CD4-positive, alpha-beta memory T cell (primary cell): Measurements from ENCODE around the gene TLCD4. TPM values are rescaled to one million over a fixed set of nuclear protein-coding genes. Genes with fewer than 3 reads are reported as not detected.

Experiments used
- CTCF ChIA-PET: fragments of 350-600 bp; sonication (Branson Sonifier 250); formaldehyde crosslinking; loops from one replicate; lab custom pipeline; 2021; ENCODE audit warnings: inconsistent platforms; ENCODE audit not compliant: partially characterized antibody; lab: Charles Lee
- POLR2A ChIA-PET: fragments of 350-600 bp; sonication (Branson Sonifier 250); formaldehyde crosslinking; loops from one replicate; lab custom pipeline; 2021; ENCODE audit not compliant: partially characterized antibody; lab: Charles Lee
- DNase-seq, 5 donors: peaks; one replicate each; pipeline versions ENCODE4 v3.0.0 to v3.0.0-alpha.2; 2020 to 2022; ENCODE audit warnings: mixed read lengths in 1 of 5
- H3K27ac ChIP-seq: one replicate; pipeline ENCODE4 v1.7.0; 2013; ENCODE audit warnings: low read depth, low read length
- H3K27me3 ChIP-seq: 2 replicates; pipeline ENCODE4 v1.7.0; 2013; ENCODE audit warnings: mild to moderate bottlenecking, low read length, moderate library complexity; ENCODE audit not compliant: insufficient read depth
- H3K36me3 ChIP-seq: 2 replicates; pipeline ENCODE4 v1.7.0; 2013; ENCODE audit warnings: mild to moderate bottlenecking, low read length, moderate library complexity; ENCODE audit not compliant: insufficient read depth
- H3K4me1 ChIP-seq: 2 replicates; pipeline ENCODE4 v1.7.0; 2013; ENCODE audit warnings: mild to moderate bottlenecking, low read length, moderate library complexity; ENCODE audit not compliant: insufficient read depth
- H3K4me3 ChIP-seq, 2 donors: one replicate each; pipeline ENCODE4 v1.7.0; 2013; ENCODE audit warnings: low read length in 2 of 2, mild to moderate bottlenecking in 1 of 2
- H3K9me3 ChIP-seq, 2 donors: one replicate each; pipeline ENCODE4 v1.7.0; 2013; ENCODE audit warnings: low read length in 2 of 2, control low read depth in 1 of 2; ENCODE audit not compliant: control insufficient read depth in 1 of 2
- H3K27ac Mint-ChIP-seq, 7 donors: one replicate each; pipeline ENCODE4 v1.8.0; 2020 to 2021; ENCODE audit warnings: mixed read lengths in 7 of 7, mild to moderate bottlenecking in 6 of 7, inconsistent platforms in 3 of 7, moderate library complexity in 3 of 7
- H3K27me3 Mint-ChIP-seq, 2 donors: one replicate each; pipeline ENCODE4 v1.8.0; 2020 to 2021; ENCODE audit warnings: mixed read lengths in 2 of 2
- H3K36me3 Mint-ChIP-seq, 2 donors: one replicate each; pipeline ENCODE4 v1.8.0; 2020 to 2021; ENCODE audit warnings: mixed read lengths in 2 of 2, inconsistent platforms in 1 of 2, mild to moderate bottlenecking in 1 of 2
- H3K4me1 Mint-ChIP-seq, 4 donors: one replicate each; pipeline ENCODE4 v1.8.0; 2020 to 2021; ENCODE audit warnings: mixed read lengths in 4 of 4, mild to moderate bottlenecking in 1 of 4
- H3K4me3 Mint-ChIP-seq, 8 donors: one replicate each; pipeline ENCODE4 v1.8.0; 2020 to 2021; ENCODE audit warnings: mixed read lengths in 8 of 8, mild to moderate bottlenecking in 7 of 8, moderate library complexity in 6 of 8, inconsistent platforms in 3 of 8
- H3K9me3 Mint-ChIP-seq, 8 donors: one replicate each; pipeline ENCODE4 v1.8.0; 2020 to 2021; ENCODE audit warnings: mixed read lengths in 8 of 8, mild to moderate bottlenecking in 5 of 8, inconsistent platforms in 3 of 8, moderate library complexity in 1 of 8
- intact Hi-C: fragments of 100-400 bp; cut with micrococcal nuclease; formaldehyde crosslinking; loops from one replicate; pipeline ENCODE4 v1.15.1; 2023
- polyA plus RNA-seq, 2 donors: library from polyadenylated mRNA; unstranded; fragments of 300-500 nt; fragmentation: Illumina TruSeq; gene quantifications; one replicate each; pipeline ENCODE4 v1.2.3, GENCODE V29; 2021
- total RNA-seq, 2 experiments: library from RNA; stranded (reverse); gene quantifications; one replicate each; pipeline ENCODE4 v1.2.3, GENCODE V29; 2021

The TLCD4 gene
- total and polyA plus RNA-seq, 4 experiments from 2014 or later: 0.12 to 0.64 (median 0.26) TPM

DNA sequence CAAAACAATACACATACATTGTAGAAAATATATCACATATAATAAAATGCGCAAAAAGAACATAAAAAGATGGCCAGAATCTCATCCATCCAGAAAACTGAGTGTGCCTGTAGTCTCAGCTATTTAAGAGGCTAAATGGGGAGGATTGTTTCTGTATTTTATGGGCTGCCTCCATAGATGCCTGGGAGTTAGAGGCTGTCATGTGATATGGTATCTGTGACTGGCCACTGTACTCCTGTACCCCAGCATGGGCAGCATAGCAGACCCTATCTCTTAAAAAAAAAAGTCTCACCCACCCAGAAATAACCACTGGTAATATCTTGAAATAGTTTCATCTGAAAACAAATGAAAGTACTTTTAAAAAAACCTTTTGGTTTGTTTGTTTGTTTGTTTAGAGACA, 3.5 kb upstream of the TLCD4 start:
- Mint-ChIP-seq H3K27me3 (peaks cover 10 to 13% of the 10 kb centered on the region in 2 donors), H3K27ac (no peak overlapping the region), H3K36me3 (peaks cover 0 to 6% of the 10 kb centered on the region in 2 donors), H3K9me3 (no peaks in the 10 kb centered on the region), H3K4me1 (peaks cover 4 to 14% (median 9%) of the 10 kb centered on the region in 4 donors), H3K4me3 (no peak overlapping the region)
- Histone ChIP-seq H3K4me3 (no peak overlapping the region), H3K4me1 (peaks cover 12% of the 10 kb centered on the region), H3K27ac (no peak overlapping the region), H3K36me3 (no peaks in the 10 kb centered on the region), H3K9me3 (no peaks in the 10 kb centered on the region), H3K27me3 (peaks cover 8% of the 10 kb centered on the region)
- intact Hi-C loops: no loop called here
- POLR2A ChIA-PET: no interaction called here
- CTCF ChIA-PET: no interaction called here
- DNase-seq: no peak

DNA sequence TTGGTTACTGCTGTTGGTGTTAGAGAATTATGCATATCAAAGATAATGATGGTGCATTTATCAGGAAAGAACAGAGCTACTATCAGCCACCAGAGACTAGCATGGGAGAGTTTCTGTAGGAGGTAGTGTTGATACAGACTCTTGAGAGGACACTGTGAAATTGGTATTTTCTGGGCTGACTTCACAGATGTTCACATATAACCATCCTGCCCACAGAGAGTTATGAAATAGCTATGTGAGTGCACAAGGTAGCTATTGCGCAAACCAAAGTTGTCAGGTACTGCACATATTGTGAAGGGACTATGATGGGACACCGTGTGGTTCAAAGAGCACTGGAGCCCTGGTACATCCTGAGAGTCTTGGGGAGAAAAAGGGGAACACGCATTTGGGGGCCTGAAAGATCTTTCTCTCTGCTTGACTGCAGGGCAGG, 1.4 kb upstream of the TLCD4 start:
- Mint-ChIP-seq H3K4me3 (peak overlapping the region in 3 of 8 donors; percentile 18 to 42 (median 33)), H3K4me1 (peaks cover 4 to 16% (median 9%) of the 10 kb centered on the region in 4 donors), H3K36me3 (peaks cover 0 to 6% of the 10 kb centered on the region in 2 donors), H3K9me3 (no peaks in the 10 kb centered on the region), H3K27ac (no peak overlapping the region), H3K27me3 (peaks cover 12 to 28% of the 10 kb centered on the region in 2 donors)
- no peaks in the 10 kb centered on the region for H3K36me3 ChIP-seq
- POLR2A ChIA-PET: interaction anchor here (1.7 to 3.9 kb wide), 2 partner anchors 43 to 118 kb away, joined by 5 to 27 read pairs; partner anchors contain the start of genes ALG14 and RWDD3
- CTCF ChIA-PET: interaction anchor here (1.0 to 2.1 kb wide), 11 partner anchors 8 to 118 kb away, joined by 3 to 6 read pairs (median 4); partner anchors contain the start of genes ALG14 and RWDD3
- H3K27me3 ChIP-seq: peaks cover 17% of the 10 kb centered on the region
- no peak overlapping the region for H3K4me3 ChIP-seq
- intact Hi-C loops: loop anchor here (1.0 to 5.0 kb wide), 4 partner anchors 31 to 263 kb away; partner anchors contain the start of gene ALG14
- DNase-seq: no peak
- no peak overlapping the region for H3K27ac ChIP-seq
- H3K9me3 ChIP-seq: no peaks in the 10 kb centered on the region
- peaks cover 12% of the 10 kb centered on the region for H3K4me1 ChIP-seq

DNA sequence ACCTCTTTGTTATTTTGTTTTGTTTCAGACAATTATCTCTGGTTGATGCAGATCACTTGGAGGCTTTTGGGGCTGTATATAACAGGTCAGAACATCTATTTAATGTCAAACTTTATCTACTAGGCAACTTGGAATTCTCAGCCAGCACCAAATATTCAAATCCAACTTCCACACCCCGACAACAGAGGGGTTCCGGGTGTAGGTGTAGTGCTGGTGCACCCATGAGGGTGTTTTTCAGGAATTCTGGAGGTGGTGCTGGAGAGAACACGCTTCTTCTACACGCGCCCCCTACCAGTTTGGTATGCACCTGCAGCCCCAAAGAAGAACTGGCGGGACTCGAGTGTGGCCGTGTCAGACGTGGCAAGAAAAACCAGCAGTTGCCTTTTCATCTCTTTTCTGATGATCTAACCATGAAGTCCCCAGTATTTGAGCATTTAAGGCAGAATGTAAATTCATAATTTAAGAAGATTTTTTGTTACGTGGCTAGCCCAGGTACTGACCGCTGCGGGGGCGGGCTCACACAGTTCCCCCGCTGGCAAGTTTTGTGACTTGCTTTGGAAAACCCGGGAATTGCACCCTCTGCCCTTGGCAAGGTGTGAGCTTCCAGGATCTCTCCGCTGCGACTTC, 462 bp upstream of the TLCD4 start:
- H3K4me1 ChIP-seq: peaks cover 12% of the 10 kb centered on the region

DNA sequence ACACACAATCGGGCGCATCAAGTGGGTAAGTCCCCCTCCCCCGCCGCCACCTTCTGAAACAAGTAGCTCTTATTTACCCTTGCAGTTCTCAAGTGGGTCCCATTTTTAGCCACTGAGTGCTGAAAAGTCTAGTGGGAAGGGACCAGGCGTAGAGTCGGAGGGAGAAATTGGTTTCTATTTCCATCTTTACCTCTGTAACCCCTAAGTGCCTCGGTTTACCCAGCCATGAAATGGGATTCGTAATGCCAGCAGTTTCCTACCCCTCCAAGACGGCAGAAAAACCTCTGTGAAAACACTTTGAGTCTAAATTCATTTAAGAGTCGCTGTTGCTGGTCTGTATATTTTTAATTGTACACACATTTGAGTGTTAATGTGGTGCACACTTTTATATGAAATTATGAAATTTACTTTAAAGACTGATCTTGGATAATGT, 928 bp downstream of the TLCD4 start:
- Histone ChIP-seq H3K4me1 (peaks cover 12% of the 10 kb centered on the region), H3K4me3 (peak overlapping the region; percentile 19 to 53), H3K27me3 (peaks cover 21% of the 10 kb centered on the region), H3K9me3 (no peaks in the 10 kb centered on the region), H3K36me3 (no peaks in the 10 kb centered on the region), H3K27ac (no peak overlapping the region)
- peaks cover 0 to 6% of the 10 kb centered on the region in 2 donors for H3K36me3 Mint-ChIP-seq
- intact Hi-C loops: loop anchor here (5.0 kb wide), 1 partner anchor 266 kb away; no protein-coding TSS in a partner anchor
- ChIA-PET POLR2A (interaction anchor here (1.3 to 3.9 kb wide), 3 partner anchors 45 to 116 kb away, joined by 3 to 27 read pairs (median 7); partner anchors contain the start of genes ALG14 and RWDD3), CTCF (interaction anchor here (1.1 to 2.5 kb wide), 5 partner anchors 14 to 116 kb away, joined by 3 to 10 read pairs (median 6); partner anchors contain the start of genes ALG14 and RWDD3)
- no peak for DNase-seq
- peak overlapping the region in 5 of 7 donors; percentile 22 to 77 (median 49) for H3K27ac Mint-ChIP-seq
- H3K9me3 Mint-ChIP-seq: no peaks in the 10 kb centered on the region
- H3K27me3 Mint-ChIP-seq: peaks cover 20 to 39% of the 10 kb centered on the region in 2 donors
- H3K4me3 Mint-ChIP-seq: peak overlapping the region; percentile 85 to 92 (median 87)
- peaks cover 4 to 16% (median 9%) of the 10 kb centered on the region in 4 donors for H3K4me1 Mint-ChIP-seq

More for the DNA sequence above, 462 bp upstream of the TLCD4 start:
- CTCF ChIA-PET: interaction anchor here (0.7 to 2.1 kb wide), 12 partner anchors 9 to 117 kb away, joined by 3 to 7 read pairs (median 4); partner anchors contain the start of genes ALG14 and RWDD3
- peaks cover 17 to 33% of the 10 kb centered on the region in 2 donors for H3K27me3 Mint-ChIP-seq
- no peaks in the 10 kb centered on the region for H3K9me3 Mint-ChIP-seq
- peak overlapping the region; percentile 43 to 53 for H3K4me3 ChIP-seq
- H3K27ac ChIP-seq: no peak overlapping the region
- H3K4me3 Mint-ChIP-seq: peak overlapping the region; percentile 90 to 93 (median 93)
- peaks cover 0 to 6% of the 10 kb centered on the region in 2 donors for H3K36me3 Mint-ChIP-seq
- H3K4me1 Mint-ChIP-seq: peaks cover 4 to 16% (median 9%) of the 10 kb centered on the region in 4 donors
- no peaks in the 10 kb centered on the region for H3K36me3 ChIP-seq
- intact Hi-C loops: loop anchor here (1.0 to 5.0 kb wide), 4 partner anchors 32 to 264 kb away; partner anchors contain the start of gene ALG14
- POLR2A ChIA-PET: interaction anchor here (1.3 to 3.9 kb wide), 3 partner anchors 44 to 117 kb away, joined by 3 to 27 read pairs (median 7); partner anchors contain the start of genes ALG14 and RWDD3
- DNase-seq: peak; percentile 39 to 61 (median 49)
- H3K27ac Mint-ChIP-seq: peak overlapping the region in 6 of 7 donors; percentile 51 to 88 (median 80)
- H3K9me3 ChIP-seq: no peaks in the 10 kb centered on the region
- peaks cover 18% of the 10 kb centered on the region for H3K27me3 ChIP-seq

DNA sequence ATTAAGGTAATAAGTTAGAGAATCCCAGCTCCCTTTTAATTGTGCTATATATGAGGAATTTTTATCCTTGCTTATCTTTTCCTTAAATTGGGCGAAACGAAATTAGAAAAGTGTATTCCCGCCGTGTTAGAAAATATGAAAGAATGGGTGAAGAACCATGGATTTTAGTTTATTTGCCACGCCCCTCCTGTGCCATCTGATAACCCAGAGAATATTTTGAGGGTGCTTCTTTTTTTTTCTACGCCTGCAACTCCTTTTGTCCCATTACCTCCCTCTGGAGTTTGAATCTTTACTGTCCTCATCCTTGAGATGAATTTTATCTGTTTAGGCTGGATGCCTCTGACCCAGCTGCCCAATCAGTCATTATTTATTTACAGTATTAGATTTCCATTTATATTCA, 1.6 kb downstream of the TLCD4 start:
- peak overlapping the region; percentile 21 to 87 (median 86) for H3K4me3 Mint-ChIP-seq
- Histone ChIP-seq H3K4me1 (peaks cover 12% of the 10 kb centered on the region), H3K36me3 (no peaks in the 10 kb centered on the region), H3K27ac (no peak overlapping the region), H3K27me3 (peaks cover 21% of the 10 kb centered on the region), H3K9me3 (no peaks in the 10 kb centered on the region), H3K4me3 (no peak overlapping the region)
- POLR2A ChIA-PET: interaction anchor here (3.9 kb wide), 1 partner anchor 115 kb away, joined by 27 read pairs; the partner anchor contains the start of gene RWDD3
- DNase-seq: no peak
- no peaks in the 10 kb centered on the region for H3K9me3 Mint-ChIP-seq
- H3K27me3 Mint-ChIP-seq: peaks cover 21 to 39% of the 10 kb centered on the region in 2 donors
- H3K4me1 Mint-ChIP-seq: peaks cover 4 to 16% (median 9%) of the 10 kb centered on the region in 4 donors
- peak overlapping the region in 1 of 7 donors; percentile 19 for H3K27ac Mint-ChIP-seq
- H3K36me3 Mint-ChIP-seq: peaks cover 0 to 6% of the 10 kb centered on the region in 2 donors
- intact Hi-C loops: loop anchor here (5.0 kb wide), 1 partner anchor 266 kb away; no protein-coding TSS in a partner anchor
- CTCF ChIA-PET: interaction anchor here (2.1 to 2.5 kb wide), 2 partner anchors 35 to 115 kb away, joined by 7 to 10 read pairs; partner anchors contain the start of gene RWDD3

DNA sequence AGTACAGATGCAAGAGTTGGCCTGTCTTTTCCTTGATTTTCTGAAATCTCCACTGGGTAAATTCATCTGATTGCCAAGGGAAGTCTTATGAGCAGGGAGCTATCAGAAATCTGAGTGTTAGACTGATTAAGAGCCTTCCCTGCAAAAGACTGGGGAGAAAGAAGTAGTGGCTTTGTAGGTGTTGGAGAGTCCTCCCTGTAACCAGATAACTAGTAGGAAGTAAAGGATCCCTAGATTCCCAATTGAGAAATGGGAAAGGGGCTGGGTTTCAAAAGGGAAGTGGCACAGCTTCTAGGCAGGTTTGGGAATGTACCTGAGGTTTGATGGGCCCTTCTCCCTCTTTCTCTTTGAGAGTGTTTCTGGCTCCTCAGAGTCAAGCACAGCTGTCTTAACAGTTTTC, 2.1 kb downstream of the TLCD4 start:
- peak overlapping the region in 3 of 8 donors; percentile 14 to 57 (median 21) for H3K4me3 Mint-ChIP-seq
- peaks cover 21% of the 10 kb centered on the region for H3K27me3 ChIP-seq
- ChIA-PET CTCF (interaction anchor here (2.5 kb wide), 1 partner anchor 115 kb away, joined by 10 read pairs; the partner anchor contains the start of gene RWDD3), POLR2A (interaction anchor here (1.2 to 3.9 kb wide), 3 partner anchors 46 to 115 kb away, joined by 3 to 27 read pairs (median 3); partner anchors contain the start of genes ALG14 and RWDD3)
- peaks cover 0 to 6% of the 10 kb centered on the region in 2 donors for H3K36me3 Mint-ChIP-seq
- H3K4me3 ChIP-seq: no peak overlapping the region
- H3K27ac Mint-ChIP-seq: peak overlapping the region in 1 of 7 donors; percentile 19
- peaks cover 21 to 39% of the 10 kb centered on the region in 2 donors for H3K27me3 Mint-ChIP-seq
- H3K27ac ChIP-seq: no peak overlapping the region
- peaks cover 12% of the 10 kb centered on the region for H3K4me1 ChIP-seq
- no peaks in the 10 kb centered on the region for H3K9me3 Mint-ChIP-seq
- DNase-seq: no peak
- intact Hi-C loops: loop anchor here (5.0 kb wide), 1 partner anchor 267 kb away; no protein-coding TSS in a partner anchor
- H3K9me3 ChIP-seq: no peaks in the 10 kb centered on the region
- H3K4me1 Mint-ChIP-seq: peaks cover 4 to 16% (median 9%) of the 10 kb centered on the region in 4 donors
- H3K36me3 ChIP-seq: no peaks in the 10 kb centered on the region
